CD4-positive, alpha-beta T cell treated with Interleukin-15 for 4 hours (primary cell): ENCODE results near the gene TUG1.
A peak's percentile ranks its signal among the peaks of the same experiment; 100 is the strongest.

ENCODE experiments used
- DNase-seq: peaks from one replicate; pipeline ENCODE4 v3.0.0-alpha.2; 2020; ENCODE audit warnings: low spot score

Gene TUG1

GRCh38 chr22:30968924-30969531 lies at the start of gene TUG1:
TSS of gene TUG1 (plus strand) at chr22:30969265.
- peak; percentile 98 for DNase-seq

GRCh38 chr22:30919973-30920372 lies 49.1 kb upstream of the TUG1 start:
- no peak for DNase-seq

DNA sequence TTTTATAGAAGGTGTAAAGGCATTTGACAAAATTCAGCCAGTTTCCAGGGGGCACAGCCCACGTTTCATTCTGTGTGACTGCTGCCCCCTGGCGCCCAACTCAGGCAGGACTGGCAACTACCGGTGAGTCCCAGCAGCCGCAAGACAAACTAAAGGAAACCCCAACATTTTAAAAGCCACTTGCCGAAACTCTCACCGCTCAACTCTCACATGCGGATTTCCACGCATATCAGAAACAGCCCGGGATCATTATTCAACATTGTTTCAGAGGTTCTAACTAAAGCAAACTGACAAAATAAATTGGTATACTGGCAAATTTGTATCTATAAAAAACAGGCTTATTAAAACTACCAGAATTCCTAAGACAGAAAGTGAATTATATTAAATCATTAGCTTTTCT lies 48.7 kb upstream of the TUG1 start:
- peak; percentile 84 for DNase-seq

DNA sequence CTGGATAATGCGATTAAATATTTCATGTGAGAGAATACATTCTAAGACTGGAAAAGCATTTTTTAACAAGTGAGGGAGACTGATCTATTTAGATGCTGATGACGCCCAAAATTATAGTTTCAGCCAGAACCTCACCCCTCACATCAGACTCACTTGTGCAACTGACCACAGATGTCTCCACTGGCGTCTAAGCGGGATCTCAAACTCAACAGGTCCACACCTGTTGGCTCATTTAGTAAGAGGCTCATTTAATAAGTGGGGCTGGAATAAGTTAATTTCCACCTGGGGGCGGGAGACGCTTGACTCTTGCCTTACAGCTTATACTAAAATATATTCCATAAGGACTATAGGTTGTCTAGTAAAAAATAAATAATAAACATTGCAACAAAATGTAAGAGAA lies 48.0 kb upstream of the TUG1 start:
- DNase-seq, result no peak

DNA sequence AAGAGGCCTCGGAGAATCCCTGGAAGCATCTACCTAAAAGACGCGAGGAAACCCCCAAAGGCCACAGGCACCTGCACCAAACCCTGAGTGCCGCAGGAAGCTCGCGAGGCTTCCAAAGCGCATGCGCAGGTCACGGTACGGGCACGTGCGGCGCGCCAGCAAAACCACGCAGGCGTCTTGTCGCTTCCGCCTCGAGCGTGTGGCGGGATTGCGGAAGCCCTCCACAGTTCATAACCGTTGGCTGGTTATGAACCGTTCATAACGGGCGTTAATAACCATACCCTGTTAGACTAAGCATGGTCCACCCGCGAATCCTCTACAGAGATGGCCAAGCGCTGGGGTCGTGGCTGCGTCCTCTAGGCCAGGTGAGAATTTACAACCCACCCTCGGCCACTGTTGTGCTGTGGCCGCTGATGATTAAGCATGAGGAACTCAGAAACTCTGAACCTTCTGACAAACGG lies 46.9 kb upstream of the TUG1 start:
- DNase-seq, result peak; percentile 85

DNA sequence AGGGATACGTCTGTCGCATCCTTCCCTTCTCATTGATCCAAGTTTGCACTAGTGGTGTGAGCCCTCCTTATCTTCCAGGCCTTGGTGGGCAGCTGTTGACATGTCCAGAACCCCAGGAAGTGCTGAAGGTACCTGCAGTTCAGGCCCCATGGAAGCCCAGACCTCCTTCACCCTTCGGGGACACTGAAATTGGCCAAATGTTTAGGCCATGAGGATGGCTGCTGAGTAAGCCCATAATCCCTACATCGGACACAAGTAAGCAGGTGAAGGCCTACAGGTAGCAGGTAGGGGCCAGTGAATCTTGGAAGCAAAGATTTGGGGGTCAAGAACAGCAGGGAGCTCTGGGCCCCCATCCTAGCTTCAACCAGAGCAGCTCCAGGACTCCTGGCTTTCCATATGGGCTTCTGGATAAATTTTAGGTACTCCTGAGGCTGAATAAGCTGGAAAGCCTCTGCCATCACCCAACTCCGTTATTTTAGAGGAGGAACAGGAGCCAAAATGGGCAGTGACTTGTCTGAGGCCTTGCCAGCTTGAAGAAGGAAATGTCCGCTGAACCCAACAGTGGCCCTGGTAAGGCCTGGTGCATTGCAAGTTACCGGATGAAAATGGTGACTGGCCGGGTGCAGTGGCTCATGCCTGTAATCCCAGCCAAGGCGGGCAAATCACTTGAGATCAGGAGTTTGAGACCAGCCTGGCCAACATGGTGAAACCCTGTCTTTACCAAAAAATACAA lies 45.7 kb upstream of the TUG1 start:
- DNase-seq, result no peak

GRCh38 chr22:30925667-30926066 lies 43.4 kb upstream of the TUG1 start:
- no peak for DNase-seq

GRCh38 chr22:30926706-30927105 lies 42.4 kb upstream of the TUG1 start:
- DNase-seq, result no peak

- no peak for DNase-seq
Observed at GRCh38 chr22:30927806-30928205, 41.3 kb upstream of the TUG1 start.

DNA sequence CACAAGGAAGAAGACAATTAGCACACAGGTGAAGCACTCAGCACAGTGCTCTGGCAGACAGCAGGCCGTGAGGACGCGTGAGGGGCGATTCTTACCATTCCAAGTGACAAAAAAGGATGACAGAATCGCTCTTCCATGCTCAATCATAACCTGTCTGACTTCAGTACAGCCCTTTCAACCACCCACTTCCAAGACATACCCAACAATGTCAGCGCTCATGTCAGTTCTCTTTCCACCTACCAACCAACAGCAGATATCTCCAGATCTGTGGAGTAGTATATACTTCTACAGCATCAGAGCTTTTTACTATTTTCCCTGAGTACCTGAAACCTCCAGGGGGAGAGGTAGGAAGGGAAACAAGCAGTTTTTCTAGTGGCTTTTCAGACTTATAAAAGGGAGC lies 40.7 kb upstream of the TUG1 start:
- DNase-seq, result no peak

GRCh38 chr22:30930228-30930627 lies 38.8 kb upstream of the TUG1 start:
- DNase-seq, result no peak

DNA sequence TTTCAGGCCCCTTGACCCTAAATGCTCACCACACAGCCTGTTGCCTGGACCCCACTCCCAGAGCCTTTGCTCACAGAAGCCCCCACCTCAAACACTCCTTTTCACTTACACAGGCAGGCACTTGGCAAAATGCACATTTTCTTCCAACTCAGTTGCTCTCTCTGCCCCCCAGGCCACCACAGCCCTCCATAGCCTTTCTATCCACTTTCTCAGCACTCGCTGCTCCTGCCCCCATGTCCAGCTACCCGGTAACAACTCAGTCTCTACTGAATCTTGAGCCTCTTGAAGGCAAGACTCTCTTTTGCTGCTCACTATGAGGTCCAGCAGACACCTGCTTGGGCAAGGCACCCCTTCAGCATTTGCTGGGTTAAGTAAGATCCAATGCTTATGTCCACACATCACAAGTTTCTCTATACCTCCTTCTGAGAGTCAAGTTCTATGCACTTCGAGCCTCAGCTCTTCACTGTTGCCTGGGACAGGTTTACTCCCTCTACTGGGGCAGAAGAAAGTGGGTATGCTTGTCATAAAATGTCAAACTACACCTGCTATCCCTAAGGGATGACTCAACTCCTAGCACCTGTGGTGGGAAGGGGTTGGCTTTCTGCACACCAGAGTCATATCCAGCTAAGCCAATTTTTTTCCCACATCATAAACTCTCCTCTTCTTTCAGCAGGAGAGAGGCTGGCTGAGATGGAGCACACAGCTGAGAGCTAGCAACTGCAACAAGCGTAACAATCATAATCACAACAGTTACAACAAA lies 37.3 kb upstream of the TUG1 start:
- no peak for DNase-seq

- DNase-seq, result no peak
Observed at GRCh38 chr22:30932661-30933060, 36.4 kb upstream of the TUG1 start.

- no peak for DNase-seq
Observed at GRCh38 chr22:30933457-30933856, 35.6 kb upstream of the TUG1 start.

DNA sequence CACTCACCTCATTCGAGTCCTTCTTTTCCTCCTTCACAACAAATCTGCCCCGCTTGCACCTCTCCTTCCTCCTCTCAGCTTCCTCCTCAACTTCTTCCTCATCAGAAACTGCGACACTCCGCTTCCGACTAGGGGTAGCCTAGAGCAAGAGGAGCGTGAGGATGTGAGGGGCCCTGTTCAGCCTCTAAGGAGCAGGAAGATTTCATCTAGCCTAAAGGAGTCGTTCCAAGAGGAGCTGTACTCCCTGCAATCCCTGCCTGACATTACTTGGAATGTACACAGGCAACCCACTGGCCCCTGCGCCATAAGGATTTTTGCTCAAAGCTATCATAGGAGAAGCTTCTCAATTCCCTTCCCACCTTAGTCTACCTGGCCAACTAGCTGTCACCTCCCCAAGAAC lies 35.0 kb upstream of the TUG1 start:
- DNase-seq, result no peak

DNA sequence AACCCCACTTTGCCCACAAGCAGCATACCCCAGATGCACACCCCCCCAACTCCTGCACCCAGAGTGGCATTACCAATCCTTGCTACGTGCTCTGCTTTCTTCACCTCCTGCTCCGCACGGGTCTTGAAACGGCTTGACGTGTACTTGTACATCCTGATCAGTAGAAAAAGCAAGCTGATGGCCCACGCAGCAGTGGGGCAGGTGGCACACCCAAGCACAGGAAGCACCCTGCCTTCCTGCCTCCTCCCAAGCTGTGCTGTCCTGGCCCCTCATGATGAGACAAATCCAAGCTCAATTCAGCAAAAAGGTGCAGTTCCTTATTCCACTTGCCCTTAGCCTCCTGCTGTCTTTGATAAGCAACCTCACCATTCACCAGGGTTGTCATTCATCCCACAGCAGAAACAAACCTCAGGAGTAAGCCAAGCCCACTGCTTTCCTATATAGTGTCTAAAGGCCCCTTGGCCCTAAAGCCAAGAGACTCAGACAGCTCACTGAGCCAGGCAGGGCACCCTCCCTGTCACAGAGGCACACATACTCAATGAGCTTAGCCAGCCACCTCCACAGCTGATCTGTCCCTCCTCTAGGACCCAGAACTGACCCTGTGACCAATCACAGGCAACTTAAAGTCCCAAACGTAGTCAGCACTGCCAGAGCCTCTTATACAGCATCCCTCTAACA lies 28.2 kb upstream of the TUG1 start:
- DNase-seq, result peak; percentile 43

DNA sequence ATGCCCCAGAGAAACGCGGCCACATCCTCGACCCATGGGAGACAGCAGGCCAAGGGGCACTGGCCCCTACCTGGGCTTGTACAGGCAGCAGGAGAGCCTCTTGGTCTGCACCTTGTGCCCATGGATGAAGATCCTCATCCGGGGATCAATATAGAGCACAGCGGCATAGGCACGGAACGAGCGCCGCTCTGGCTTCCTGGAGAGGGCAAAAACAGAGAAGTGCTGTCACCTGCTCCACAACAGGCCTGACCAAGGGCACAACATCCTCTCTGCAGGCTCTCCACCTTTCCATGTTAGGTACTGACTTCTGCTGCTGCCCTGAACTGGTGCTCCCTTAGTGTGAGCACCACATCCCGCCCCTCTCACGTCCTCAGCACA lies 27.7 kb upstream of the TUG1 start:
- no peak for DNase-seq

DNA sequence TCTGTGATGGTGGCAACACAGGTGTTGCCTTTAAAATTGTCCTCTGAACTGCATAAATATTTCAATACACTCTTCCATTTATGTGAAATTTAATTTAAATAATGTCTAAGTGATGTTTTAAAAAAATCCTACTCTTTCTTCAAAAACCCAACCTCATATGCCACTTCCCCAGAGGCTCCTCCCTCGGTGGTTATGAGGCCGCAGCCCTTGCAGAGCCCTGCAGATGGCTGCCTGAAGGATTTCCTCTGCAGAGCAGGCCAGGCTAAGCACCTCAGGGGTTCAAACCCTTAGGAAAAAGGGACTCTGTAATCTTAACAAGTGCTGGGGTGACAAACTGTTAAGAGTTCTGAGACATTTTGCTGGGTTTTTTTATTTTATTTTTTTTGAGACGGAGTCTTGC lies 25.7 kb upstream of the TUG1 start:
- peak; percentile 55 for DNase-seq

GRCh38 chr22:30944986-30945385 lies 24.1 kb upstream of the TUG1 start:
- no peak for DNase-seq

DNA sequence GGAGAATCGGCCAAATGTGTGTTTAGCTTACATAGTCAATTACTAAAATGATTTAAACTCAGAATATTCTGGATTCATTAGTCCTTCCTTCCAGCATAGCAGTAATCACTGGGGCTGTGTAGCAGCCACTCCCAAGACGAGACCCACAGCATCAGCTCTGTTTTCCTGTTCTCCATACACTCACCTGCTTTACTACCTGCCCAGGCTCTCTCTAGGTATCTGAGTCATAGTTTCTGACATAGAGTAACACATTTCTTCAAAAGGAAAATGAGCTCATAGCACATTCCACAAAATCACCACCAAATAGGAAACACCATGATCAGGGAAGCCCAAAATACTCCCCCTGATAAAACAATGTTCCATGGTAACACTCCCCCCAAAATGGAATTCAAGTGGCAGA lies 23.4 kb upstream of the TUG1 start:
- no peak for DNase-seq

- no peak for DNase-seq
Observed at GRCh38 chr22:30946354-30946753, 22.7 kb upstream of the TUG1 start.

DNA sequence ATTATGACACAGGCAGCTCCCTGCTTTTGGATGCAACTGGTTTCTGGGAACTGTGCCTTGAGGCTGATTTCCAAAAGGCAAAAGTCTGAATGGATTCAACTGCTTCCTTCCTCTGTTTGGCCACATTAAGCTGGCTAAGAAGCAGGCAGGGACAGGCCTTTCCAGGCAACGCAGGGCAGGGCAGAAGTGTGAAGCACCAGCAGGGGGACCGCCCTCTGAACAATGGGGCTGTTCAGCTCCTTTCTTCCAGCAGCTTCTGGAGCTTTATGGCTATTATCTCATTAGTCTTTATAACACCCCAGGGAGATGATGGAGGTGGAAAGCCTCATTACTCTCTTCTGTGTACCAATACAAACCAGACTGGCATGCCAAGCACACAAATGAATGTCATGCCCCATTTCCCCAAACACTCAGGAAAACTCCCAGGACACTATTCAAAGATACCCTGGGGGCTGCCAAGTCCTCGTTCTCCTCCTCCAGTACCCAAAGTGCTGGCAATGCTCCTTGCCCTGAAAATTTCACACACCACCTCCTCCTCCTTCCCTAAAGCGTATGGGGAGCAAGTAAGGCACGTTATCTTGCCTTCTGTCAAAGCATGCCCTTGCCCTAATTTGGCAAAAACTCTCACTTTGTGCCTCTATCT lies 21.8 kb upstream of the TUG1 start:
- no peak for DNase-seq
